Upper lobe of left lung (tissue), 4 donors: Measurements from ENCODE around the gene ATP7A.
A peak's percentile ranks its signal among the peaks of the same experiment; 100 is the strongest.

Experiments used
- POLR2AphosphoS5 ChIP-seq, 2 donors: sonication (generic); formaldehyde crosslinking; IDR thresholded peaks; one replicate each; pipeline ENCODE4 v1.5.1; 2017; ENCODE audit warnings: antibody characterized with exemption in 2 of 2
- TF ChIP-seq, protein P1 (sequence below), 6 experiments: fragments of 450-650 bp in 4 of 6; fragments of 200-600 bp in 2 of 6; sonication (generic) in 2 of 6; IDR thresholded peaks; one replicate each; pipeline ENCODE4 v1.5.1; 2016 to 2019; ENCODE audit warnings: antibody characterized with exemption in 6 of 6

DNA sequence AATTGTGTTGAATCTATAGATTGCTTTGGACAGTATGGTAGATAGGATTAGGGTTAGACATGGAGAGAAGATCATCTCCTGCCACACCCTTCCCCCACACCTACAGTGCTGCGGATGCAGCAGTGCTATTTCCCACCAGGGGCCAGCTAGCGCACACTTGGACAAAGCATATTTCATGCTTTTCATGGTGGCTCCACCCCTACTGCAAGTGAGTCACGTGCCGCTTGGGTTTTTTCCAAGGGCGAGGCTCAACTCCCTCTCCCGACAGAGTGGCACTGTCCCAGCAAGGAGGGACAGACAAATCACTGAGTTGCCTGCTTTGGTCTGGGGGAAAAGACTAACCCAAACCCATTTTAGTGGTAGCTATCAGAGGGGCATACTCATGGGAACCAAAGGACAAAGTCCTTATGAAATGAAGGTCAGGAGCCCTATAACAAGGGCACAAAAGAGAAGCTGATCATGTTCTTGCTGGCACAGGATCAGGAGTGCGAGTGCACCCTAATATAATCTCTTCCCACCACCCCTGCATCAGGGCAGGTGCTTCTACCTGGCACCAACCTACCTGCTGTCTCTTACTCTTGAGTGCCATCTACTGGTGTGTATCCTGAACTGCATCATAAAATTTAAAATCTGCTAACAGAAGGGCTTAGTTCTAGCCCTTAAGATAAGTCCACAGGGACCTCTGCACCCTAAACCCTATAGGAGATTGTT lies 114.0 kb downstream of the ATP7A start:
- no peak for TF ChIP-seq POLR2AphosphoS5 (IDR thresholded peaks at IDR 0.05)
- TF ChIP-seq, protein P1, sequence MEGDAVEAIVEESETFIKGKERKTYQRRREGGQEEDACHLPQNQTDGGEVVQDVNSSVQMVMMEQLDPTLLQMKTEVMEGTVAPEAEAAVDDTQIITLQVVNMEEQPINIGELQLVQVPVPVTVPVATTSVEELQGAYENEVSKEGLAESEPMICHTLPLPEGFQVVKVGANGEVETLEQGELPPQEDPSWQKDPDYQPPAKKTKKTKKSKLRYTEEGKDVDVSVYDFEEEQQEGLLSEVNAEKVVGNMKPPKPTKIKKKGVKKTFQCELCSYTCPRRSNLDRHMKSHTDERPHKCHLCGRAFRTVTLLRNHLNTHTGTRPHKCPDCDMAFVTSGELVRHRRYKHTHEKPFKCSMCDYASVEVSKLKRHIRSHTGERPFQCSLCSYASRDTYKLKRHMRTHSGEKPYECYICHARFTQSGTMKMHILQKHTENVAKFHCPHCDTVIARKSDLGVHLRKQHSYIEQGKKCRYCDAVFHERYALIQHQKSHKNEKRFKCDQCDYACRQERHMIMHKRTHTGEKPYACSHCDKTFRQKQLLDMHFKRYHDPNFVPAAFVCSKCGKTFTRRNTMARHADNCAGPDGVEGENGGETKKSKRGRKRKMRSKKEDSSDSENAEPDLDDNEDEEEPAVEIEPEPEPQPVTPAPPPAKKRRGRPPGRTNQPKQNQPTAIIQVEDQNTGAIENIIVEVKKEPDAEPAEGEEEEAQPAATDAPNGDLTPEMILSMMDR (IDR thresholded peaks at IDR 0.05), result peak; percentile 13 to 61 (median 46)
